Uterus (tissue), 2 donors: ENCODE results near the gene ADAMTS2.

Experiments
- CTCF ChIP-seq, 4 experiments: fragments of 200-600 bp in 2 of 4; fragments of 450-650 bp in 2 of 4; sonication (generic) in 2 of 4; IDR thresholded peaks; one replicate each; pipeline ENCODE4 v1.5.1; 2016 to 2019; ENCODE audit warnings: antibody characterized with exemption in 4 of 4, mild to moderate bottlenecking in 2 of 4, moderate library complexity in 1 of 4
- POLR2A ChIP-seq, 2 donors: fragments of 450-650 bp; IDR thresholded peaks; one replicate each; pipeline ENCODE4 v1.6.1; 2016; ENCODE audit warnings: antibody characterized with exemption in 2 of 2, mild to moderate bottlenecking in 1 of 2, moderate library complexity in 1 of 2

DNA sequence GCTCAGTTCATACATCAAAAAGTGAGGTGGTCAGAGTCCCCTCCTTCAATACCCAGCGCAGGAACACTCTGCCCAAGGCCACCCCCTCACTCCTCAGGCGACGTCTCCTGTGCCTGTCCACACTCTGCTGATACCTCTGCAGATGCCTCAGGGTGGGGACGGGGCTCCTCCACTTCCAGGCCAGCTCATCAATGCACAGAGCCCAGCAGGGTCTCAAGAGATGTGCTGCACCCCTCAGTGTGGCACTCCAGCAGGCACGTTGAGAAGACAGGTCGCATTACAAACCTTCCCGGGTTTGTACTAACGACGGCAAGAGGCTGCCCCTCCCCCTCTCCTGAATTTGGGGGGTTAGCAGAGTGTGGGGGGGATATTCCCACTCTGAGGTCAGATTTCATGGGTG lies 156.6 kb downstream of the ADAMTS2 start:
- TF ChIP-seq CTCF (IDR thresholded peaks at IDR 0.05) = no peak
- no peak for TF ChIP-seq POLR2A (IDR thresholded peaks at IDR 0.05)
